CD14-positive monocyte (primary cell): ENCODE results near the gene TMEM209. TPM values are rescaled to one million over a fixed set of nuclear protein-coding genes. Genes with fewer than 3 reads are reported as not detected.

Experiments
- DNase-seq, 3 donors: peaks; one replicate each; pipeline ENCODE4 v3.0.0-alpha.2; 2011 to 2022
- H2AFZ ChIP-seq: 2 replicates; pipeline ENCODE4 v1.6.0; 2012; ENCODE audit warnings: mild to moderate bottlenecking, low read depth, low read length, inconsistent platforms; ENCODE audit not compliant: insufficient read depth, poor library complexity, severe bottlenecking
- H3K27ac ChIP-seq, 2 donors: 1 replicate in 1 of 2; 2 replicates in 1 of 2; pipeline ENCODE4 v1.5.1; 2012 to 2013; ENCODE audit warnings: low read length in 2 of 2, control low read depth in 1 of 2, inconsistent platforms in 1 of 2, low read depth in 1 of 2, mild to moderate bottlenecking in 1 of 2
- H3K27me3 ChIP-seq, 2 donors: one replicate each; pipeline versions ENCODE4 v1.6.0 to v1.6.1; 2011 to 2013; ENCODE audit warnings: low read length in 2 of 2; ENCODE audit not compliant: control insufficient read depth in 2 of 2, insufficient read depth in 2 of 2
- H3K36me3 ChIP-seq, 2 donors: replicated peaks in 1 of 2; 1 replicate in 1 of 2; 2 replicates in 1 of 2; pipeline versions ENCODE4 v1.5.1 to v1.6.1; 2012 to 2013; ENCODE audit warnings: low read length in 2 of 2, control low read depth in 1 of 2, inconsistent platforms in 1 of 2, mild to moderate bottlenecking in 1 of 2; ENCODE audit not compliant: insufficient read depth in 2 of 2, control insufficient read depth in 1 of 2
- H3K4me1 ChIP-seq, 2 donors: 1 replicate in 1 of 2; 2 replicates in 1 of 2; pipeline versions ENCODE4 v1.5.1 to v1.6.1; 2012 to 2013; ENCODE audit warnings: low read length in 2 of 2, control low read depth in 1 of 2, inconsistent platforms in 1 of 2, mild to moderate bottlenecking in 1 of 2, moderate library complexity in 1 of 2; ENCODE audit not compliant: insufficient read depth in 2 of 2, control insufficient read depth in 1 of 2
- H3K4me2 ChIP-seq: replicated peaks from 2 replicates; pipeline ENCODE3; 2012; ENCODE audit warnings: low read length, moderate library complexity, mild to moderate bottlenecking; ENCODE audit not compliant: poor library complexity, severe bottlenecking; ENCODE audit errors: extremely low read depth
- H3K4me3 ChIP-seq, 3 experiments: fragments of 200-600 bp in 1 of 3; sonication (generic) in 1 of 3; replicated peaks in 1 of 3; 1 replicate in 2 of 3; 2 replicates in 1 of 3; pipeline ENCODE4 v1.5.1; 2011 to 2013; ENCODE audit warnings: low read length in 3 of 3, mild to moderate bottlenecking in 3 of 3, control low read depth in 2 of 3, low read depth in 2 of 3, inconsistent platforms in 1 of 3, moderate library complexity in 1 of 3
- H3K79me2 ChIP-seq: 2 replicates; pipeline ENCODE4 v1.6.0; 2012; ENCODE audit warnings: mild to moderate bottlenecking, control low read depth, inconsistent platforms, low read length, moderate library complexity; ENCODE audit not compliant: insufficient read depth
- H3K9ac ChIP-seq: 2 replicates; pipeline ENCODE4 v1.6.0; 2017; ENCODE audit warnings: low read length, mild to moderate bottlenecking; ENCODE audit not compliant: insufficient read depth, poor library complexity, severe bottlenecking
- H3K9me3 ChIP-seq, 2 donors: replicated peaks in 1 of 2; 1 replicate in 1 of 2; 2 replicates in 1 of 2; pipeline versions ENCODE4 v1.5.1 to v1.6.1; 2012 to 2013; ENCODE audit warnings: low read length in 2 of 2, control low read depth in 1 of 2; ENCODE audit not compliant: control insufficient read depth in 1 of 2, insufficient read depth in 1 of 2
- H4K20me1 ChIP-seq: 2 replicates; pipeline ENCODE4 v1.6.0; 2012; ENCODE audit warnings: mild to moderate bottlenecking, low read length, control low read depth, moderate library complexity; ENCODE audit not compliant: insufficient read depth
- H3K27ac Mint-ChIP-seq, 7 donors: one replicate each; pipeline ENCODE4 v1.8.0; 2020; ENCODE audit warnings: mild to moderate bottlenecking in 7 of 7, mixed read lengths in 7 of 7, moderate library complexity in 6 of 7, inconsistent platforms in 2 of 7
- H3K27me3 Mint-ChIP-seq, 3 donors: one replicate each; pipeline ENCODE4 v1.8.0; 2021 to 2022; ENCODE audit warnings: low read depth in 3 of 3, mild to moderate bottlenecking in 3 of 3, mixed read lengths in 3 of 3, moderate library complexity in 3 of 3, inconsistent platforms in 1 of 3
- H3K36me3 Mint-ChIP-seq, 2 donors: one replicate each; pipeline ENCODE4 v1.8.0; 2020; ENCODE audit warnings: mixed read lengths in 2 of 2, inconsistent platforms in 1 of 2, mild to moderate bottlenecking in 1 of 2
- H3K4me1 Mint-ChIP-seq: one replicate; pipeline ENCODE4 v1.8.0; 2020; ENCODE audit warnings: mild to moderate bottlenecking, mixed read lengths
- H3K4me3 Mint-ChIP-seq, 2 donors: one replicate each; pipeline ENCODE4 v1.8.0; 2020; ENCODE audit warnings: mild to moderate bottlenecking in 2 of 2, mixed read lengths in 2 of 2, moderate library complexity in 1 of 2
- H3K9me3 Mint-ChIP-seq, 7 donors: one replicate each; pipeline ENCODE4 v1.8.0; 2020 to 2022; ENCODE audit warnings: mixed read lengths in 7 of 7, mild to moderate bottlenecking in 6 of 7, moderate library complexity in 6 of 7, inconsistent platforms in 2 of 7
- WGBS: methylation state at CpG from one replicate; pipeline ENCODE4 v1.1.5; 2013; ENCODE audit warnings: missing lambda C conversion rate; ENCODE audit not compliant: insufficient coverage; 5-methylcytosine and 5-hydroxymethylcytosine counted together
- intact Hi-C, 2 donors: fragments of 100-400 bp; cut with micrococcal nuclease; formaldehyde crosslinking; loops; one replicate each; pipeline versions ENCODE4 v1.15.0 to v1.15.1; 2023
- polyA plus RNA-seq, 3 donors: library from polyadenylated mRNA; depleted of rRNA in 1 of 3; unstranded in 2 of 3; stranded (reverse) in 1 of 3; fragments of 300-500 nt in 2 of 3; fragments of >200 nt in 1 of 3; fragmentation: Illumina TruSeq in 2 of 3; gene quantifications; 1 replicate in 2 of 3; 2 replicates in 1 of 3; pipeline ENCODE4 v1.2.3, GENCODE V29; 2012 to 2021
- TF ChIP-seq, protein P1 (sequence below): fragments of 200-600 bp; IDR thresholded peaks from one replicate; pipeline ENCODE4 v1.8.0; 2022; ENCODE audit warnings: antibody characterized with exemption, mild to moderate bottlenecking

The TMEM209 gene
- polyA plus RNA-seq, 3 donors: 7.7 to 16.7 (median 9.6) TPM

DNA sequence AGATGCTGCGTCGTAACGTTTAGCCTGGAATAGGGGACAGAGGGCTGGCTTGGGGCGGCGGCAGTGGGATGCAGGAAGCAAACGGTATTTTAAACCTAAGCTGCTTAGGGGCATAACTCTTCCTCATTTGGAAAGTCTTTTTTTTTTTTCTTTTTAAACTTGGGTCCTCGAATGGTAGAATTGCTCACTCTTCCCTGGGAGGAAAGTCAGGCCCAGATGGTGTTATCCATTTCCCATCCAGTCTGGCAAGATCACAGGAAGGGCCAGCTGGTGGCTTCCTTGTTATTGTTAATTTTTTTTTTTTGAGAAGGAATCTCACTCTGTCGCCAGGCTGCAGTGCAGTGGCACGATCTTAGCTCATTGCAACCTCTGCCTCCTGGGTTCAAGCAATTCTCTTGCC is 56.6 kb downstream of the TMEM209 start:
- Mint-ChIP-seq H3K4me3 (no peak overlapping the region), H3K27ac (peak overlapping the region in 1 of 7 donors; percentile 61), H3K9me3 (peaks cover 0 to 2% (median 0%) of the 10 kb centered on the region in 7 donors), H3K36me3 (no peaks in the 10 kb centered on the region), H3K4me1 (peaks cover 5% of the 10 kb centered on the region), H3K27me3 (peaks cover 0 to 7% (median 1%) of the 10 kb centered on the region in 3 donors)
- H3K4me3 ChIP-seq: no peak overlapping the region
- no peak overlapping the region for H3K27ac ChIP-seq
- no peaks in the 10 kb centered on the region for H3K79me2 ChIP-seq
- TF ChIP-seq, protein P1, sequence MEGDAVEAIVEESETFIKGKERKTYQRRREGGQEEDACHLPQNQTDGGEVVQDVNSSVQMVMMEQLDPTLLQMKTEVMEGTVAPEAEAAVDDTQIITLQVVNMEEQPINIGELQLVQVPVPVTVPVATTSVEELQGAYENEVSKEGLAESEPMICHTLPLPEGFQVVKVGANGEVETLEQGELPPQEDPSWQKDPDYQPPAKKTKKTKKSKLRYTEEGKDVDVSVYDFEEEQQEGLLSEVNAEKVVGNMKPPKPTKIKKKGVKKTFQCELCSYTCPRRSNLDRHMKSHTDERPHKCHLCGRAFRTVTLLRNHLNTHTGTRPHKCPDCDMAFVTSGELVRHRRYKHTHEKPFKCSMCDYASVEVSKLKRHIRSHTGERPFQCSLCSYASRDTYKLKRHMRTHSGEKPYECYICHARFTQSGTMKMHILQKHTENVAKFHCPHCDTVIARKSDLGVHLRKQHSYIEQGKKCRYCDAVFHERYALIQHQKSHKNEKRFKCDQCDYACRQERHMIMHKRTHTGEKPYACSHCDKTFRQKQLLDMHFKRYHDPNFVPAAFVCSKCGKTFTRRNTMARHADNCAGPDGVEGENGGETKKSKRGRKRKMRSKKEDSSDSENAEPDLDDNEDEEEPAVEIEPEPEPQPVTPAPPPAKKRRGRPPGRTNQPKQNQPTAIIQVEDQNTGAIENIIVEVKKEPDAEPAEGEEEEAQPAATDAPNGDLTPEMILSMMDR: no peak
- H2AFZ ChIP-seq: no peak overlapping the region
- no peak overlapping the region for H3K4me2 ChIP-seq
- no peaks in the 10 kb centered on the region for H3K4me1 ChIP-seq
- DNase-seq: no peak
- no peaks in the 10 kb centered on the region for H4K20me1 ChIP-seq
- H3K9ac ChIP-seq: no peak overlapping the region
- H3K27me3 ChIP-seq: no peaks in the 10 kb centered on the region
- H3K36me3 ChIP-seq: no peaks in the 10 kb centered on the region
- no CpG with 5 or more reads among the region's 9 CpGs for WGBS
- no peaks in the 10 kb centered on the region for H3K9me3 ChIP-seq
- intact Hi-C loops: no loop called here

GRCh38 chr7:130147710-130148325 is 57.4 kb downstream of the TMEM209 start:
- intact Hi-C loops: no loop called here
- Mint-ChIP-seq H3K27me3 (peaks cover 0 to 7% (median 1%) of the 10 kb centered on the region in 3 donors), H3K36me3 (no peaks in the 10 kb centered on the region), H3K4me3 (no peak overlapping the region), H3K4me1 (peaks cover 5% of the 10 kb centered on the region), H3K9me3 (peaks cover 0 to 2% (median 0%) of the 10 kb centered on the region in 7 donors), H3K27ac (no peak overlapping the region)
- H3K27ac ChIP-seq: no peak overlapping the region
- no peak overlapping the region for H3K4me3 ChIP-seq
- no peak overlapping the region for H2AFZ ChIP-seq
- H4K20me1 ChIP-seq: no peaks in the 10 kb centered on the region
- no peaks in the 10 kb centered on the region for H3K4me1 ChIP-seq
- no peaks in the 10 kb centered on the region for H3K9me3 ChIP-seq
- TF ChIP-seq, protein P1: no peak
- WGBS: 97% methylated on average over 10 of the region's 14 CpGs
- no peak overlapping the region for H3K9ac ChIP-seq
- no peaks in the 10 kb centered on the region for H3K79me2 ChIP-seq
- DNase-seq: no peak
- H3K27me3 ChIP-seq: no peaks in the 10 kb centered on the region
- H3K36me3 ChIP-seq: no peaks in the 10 kb centered on the region
- no peak overlapping the region for H3K4me2 ChIP-seq
